HG03280 (cell line): ENCODE results near the gene CALHM3.

Experiments used
- ATAC-seq: cut with Tn5 transposase; IDR thresholded peaks from one replicate; pipeline ENCODE4 v1.9.1; 2021; ENCODE audit warnings: mild to moderate bottlenecking, moderate library complexity; ENCODE audit not compliant: unreplicated experiment

Gene CALHM3

GRCh38 chr10:103427866-103428265 is 51.2 kb downstream of the CALHM3 start:
- no peak for ATAC-seq

GRCh38 chr10:103423748-103424147 is 55.3 kb downstream of the CALHM3 start:
- no peak for ATAC-seq
